ENCODE measurements around the gene BOC. TPM values are rescaled to one million over a fixed set of nuclear protein-coding genes. Genes with fewer than 3 reads are reported as not detected.

The BOC gene
- total RNA-seq, 1 donor from 2014 or later, result 93.1 TPM

DNA sequence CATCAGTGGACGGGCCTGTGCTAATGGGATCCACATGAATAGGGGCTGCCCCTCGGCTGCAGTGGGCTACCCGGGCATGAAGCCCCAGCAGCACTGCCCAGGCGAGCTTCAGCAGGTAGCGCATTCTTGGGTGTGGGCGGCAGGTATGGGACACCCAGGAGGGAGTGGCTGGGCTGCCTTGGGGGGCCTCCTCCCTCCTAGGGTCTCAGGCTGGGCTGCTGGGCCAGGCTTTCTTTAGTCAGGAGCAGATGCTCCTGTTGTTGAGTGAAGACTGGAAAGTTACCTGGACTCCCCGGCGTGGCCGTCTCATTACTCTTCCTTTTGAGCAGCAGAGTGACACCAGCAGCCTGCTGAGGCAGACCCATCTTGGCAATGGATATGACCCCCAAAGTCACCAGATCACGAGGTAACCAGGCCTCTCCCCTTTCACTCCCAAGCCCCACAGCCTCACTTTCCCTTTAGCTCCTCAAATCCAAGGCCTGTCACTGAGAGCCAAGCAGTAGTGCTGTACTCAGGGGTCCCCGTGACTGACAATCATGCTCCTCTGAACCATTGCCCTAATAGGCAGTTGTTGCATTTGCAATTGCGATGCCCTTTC is 73.2 kb downstream of the BOC start:
- peak in 1 of 2 donors; percentile 85 for DNase-seq (ENCODE audit: extremely low spot score in 2 of 2)
- Histone ChIP-seq H3K27me3 (no peaks in the 10 kb centered on the region), H3K36me3 (peaks cover 6 to 42% of the 10 kb centered on the region in 2 donors), H3K4me1 (peaks cover 12% of the 10 kb centered on the region), H3K9me3 (no peaks in the 10 kb centered on the region), H3K27ac (peak overlapping the region; percentile 50), H3K4me3 (no peak overlapping the region)
- intact Hi-C loops (cut with DNase I), result loop anchor here (5.0 to 10.0 kb wide), 2 partner anchors 150 to 232 kb away; no protein-coding TSS in a partner anchor
- no peak for TF ChIP-seq CTCF (IDR thresholded peaks at IDR 0.05)
- TF ChIP-seq POLR2A (IDR thresholded peaks at IDR 0.05), result no peak
- no peak for TF ChIP-seq POLR2AphosphoS5 (IDR thresholded peaks at IDR 0.05; ENCODE audit: insufficient read depth in 1 of 2, low read depth in 1 of 2)

DNA sequence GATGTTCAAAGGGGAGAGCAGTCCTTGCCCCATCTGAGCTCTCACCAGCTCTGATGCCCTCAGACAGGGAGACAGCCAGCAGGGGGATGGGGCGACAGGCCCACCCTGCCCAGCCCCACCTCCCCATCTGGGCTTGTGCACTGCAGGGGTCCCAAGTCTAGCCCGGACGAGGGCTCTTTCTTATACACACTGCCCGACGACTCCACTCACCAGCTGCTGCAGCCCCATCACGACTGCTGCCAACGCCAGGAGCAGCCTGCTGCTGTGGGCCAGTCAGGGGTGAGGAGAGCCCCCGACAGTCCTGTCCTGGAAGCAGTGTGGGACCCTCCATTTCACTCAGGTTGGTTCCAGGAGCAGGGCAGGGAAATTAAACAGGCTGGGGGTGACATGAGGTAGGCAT is 73.9 kb downstream of the BOC start:
- Histone ChIP-seq H3K36me3 (peaks cover 6 to 36% of the 10 kb centered on the region in 2 donors), H3K27ac (peak overlapping the region; percentile 50), H3K4me3 (no peak overlapping the region), H3K9me3 (no peaks in the 10 kb centered on the region), H3K4me1 (peaks cover 12% of the 10 kb centered on the region), H3K27me3 (no peaks in the 10 kb centered on the region)
- no peak for TF ChIP-seq POLR2AphosphoS5 (IDR thresholded peaks at IDR 0.05; ENCODE audit: insufficient read depth in 1 of 2, low read depth in 1 of 2)
- TF ChIP-seq POLR2A (IDR thresholded peaks at IDR 0.05), result no peak
- no peak for TF ChIP-seq CTCF (IDR thresholded peaks at IDR 0.05)
- DNase-seq (ENCODE audit: extremely low spot score in 2 of 2), result peak in 1 of 2 donors; percentile 86
- intact Hi-C loops (cut with DNase I), result loop anchor here (5.0 to 10.0 kb wide), 2 partner anchors 150 to 233 kb away; no protein-coding TSS in a partner anchor

DNA sequence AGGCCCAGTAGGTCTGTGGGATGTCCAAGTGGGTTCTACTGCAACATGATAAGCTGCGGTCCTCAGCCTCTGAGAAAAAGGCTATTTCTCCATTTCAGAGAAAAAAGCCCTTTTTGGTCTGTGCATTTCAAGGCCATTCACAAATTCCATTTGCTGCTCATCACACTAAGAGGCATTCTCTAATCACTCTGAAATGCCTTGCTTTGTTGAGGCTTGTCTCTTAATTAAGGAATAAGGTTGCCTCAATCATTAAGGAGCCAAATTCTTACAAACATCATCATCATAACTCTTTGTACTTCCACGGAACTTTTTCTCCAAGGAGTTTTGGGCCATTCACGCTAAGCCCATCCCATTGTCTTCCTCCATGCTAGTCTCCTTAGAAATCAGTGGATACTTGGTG is 74.4 kb downstream of the BOC start:
- Histone ChIP-seq H3K27me3 (no peaks in the 10 kb centered on the region), H3K9me3 (no peaks in the 10 kb centered on the region), H3K36me3 (peaks cover 6 to 30% of the 10 kb centered on the region in 2 donors), H3K4me3 (no peak overlapping the region), H3K27ac (peak overlapping the region; percentile 50), H3K4me1 (peaks cover 12% of the 10 kb centered on the region)
- TF ChIP-seq POLR2AphosphoS5 (IDR thresholded peaks at IDR 0.05; ENCODE audit: insufficient read depth in 1 of 2, low read depth in 1 of 2) (no peak), POLR2A (IDR thresholded peaks at IDR 0.05) (no peak), CTCF (IDR thresholded peaks at IDR 0.05) (no peak)
- intact Hi-C loops (cut with DNase I), result loop anchor here (5.0 to 10.0 kb wide), 2 partner anchors 151 to 233 kb away; no protein-coding TSS in a partner anchor
- no peak for DNase-seq (ENCODE audit: extremely low spot score in 2 of 2)

- H3K36me3 ChIP-seq, result peaks cover 0 to 23% of the 10 kb centered on the region in 2 donors
- intact Hi-C loops (cut with DNase I), result loop anchor here (5.0 to 10.0 kb wide), 2 partner anchors 152 to 234 kb away; no protein-coding TSS in a partner anchor
- no peak overlapping the region for H3K4me3 ChIP-seq
- no peaks in the 10 kb centered on the region for H3K9me3 ChIP-seq
- peak in 1 of 2 donors; percentile 86 for DNase-seq (ENCODE audit: extremely low spot score in 2 of 2)
- H3K27ac ChIP-seq, result peak overlapping the region; percentile 50
- H3K27me3 ChIP-seq, result no peaks in the 10 kb centered on the region
- TF ChIP-seq POLR2AphosphoS5 (IDR thresholded peaks at IDR 0.05; ENCODE audit: insufficient read depth in 1 of 2, low read depth in 1 of 2) (no peak), CTCF (IDR thresholded peaks at IDR 0.05) (no peak), POLR2A (IDR thresholded peaks at IDR 0.05) (no peak)
- H3K4me1 ChIP-seq, result peaks cover 12% of the 10 kb centered on the region
These were observed 75.2 kb downstream of the BOC start for GRCh38 chr3:113286524-113286923.
